ENCODE results near the gene SLC5A12.

Gene SLC5A12

DNA sequence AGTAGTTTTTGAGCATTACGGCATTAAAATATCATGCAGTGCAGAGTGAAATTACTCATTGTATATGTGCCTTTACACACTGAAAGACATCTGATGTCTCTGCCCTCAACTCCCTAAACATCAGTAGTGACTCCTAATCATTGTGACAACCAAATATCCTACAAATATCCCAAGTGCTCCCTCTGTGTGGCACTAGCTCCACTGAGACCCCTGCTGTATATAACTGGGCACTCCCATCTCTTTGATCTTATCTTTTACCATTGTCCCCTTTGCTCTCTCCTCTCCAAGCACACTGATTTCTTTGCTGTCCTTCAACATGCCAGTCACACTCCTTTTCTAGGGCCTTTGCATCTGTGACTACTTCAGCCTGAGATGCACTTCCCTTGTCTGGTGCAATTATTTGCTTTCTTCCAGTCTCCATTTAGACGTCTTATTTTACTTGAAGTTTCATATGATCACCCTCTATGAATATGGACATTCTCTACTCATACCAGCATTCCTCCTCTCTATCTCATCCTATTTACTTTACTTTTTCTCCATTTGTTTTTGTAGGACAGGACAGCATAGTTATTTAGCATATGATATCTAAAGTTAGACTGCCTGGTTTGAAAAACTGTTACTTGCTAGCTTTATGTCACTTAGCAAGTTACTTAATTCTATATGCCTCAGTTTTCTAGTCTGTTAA lies 2.4 kb downstream of the SLC5A12 start:
- Histone ChIP-seq H3K9me3 (ENCODE audit: insufficient read depth, low read depth, low read length) (no peaks in the 10 kb centered on the region), H3K27ac (ENCODE audit: low read depth, low read length) (no peak overlapping the region), H3K4me3 (ENCODE audit: low read length) (no peak overlapping the region), H3K27me3 (ENCODE audit: insufficient read depth, low read length) (no peaks in the 10 kb centered on the region), H3K4me1 (ENCODE audit: insufficient read depth, low read length) (no peaks in the 10 kb centered on the region), H3K36me3 (ENCODE audit: insufficient read depth, low read length) (no peaks in the 10 kb centered on the region), H3K9ac (ENCODE audit: low read depth, low read length) (no peak overlapping the region)
- WGBS, result 96% methylated on average over 2 of the region's 2 CpGs

DNA sequence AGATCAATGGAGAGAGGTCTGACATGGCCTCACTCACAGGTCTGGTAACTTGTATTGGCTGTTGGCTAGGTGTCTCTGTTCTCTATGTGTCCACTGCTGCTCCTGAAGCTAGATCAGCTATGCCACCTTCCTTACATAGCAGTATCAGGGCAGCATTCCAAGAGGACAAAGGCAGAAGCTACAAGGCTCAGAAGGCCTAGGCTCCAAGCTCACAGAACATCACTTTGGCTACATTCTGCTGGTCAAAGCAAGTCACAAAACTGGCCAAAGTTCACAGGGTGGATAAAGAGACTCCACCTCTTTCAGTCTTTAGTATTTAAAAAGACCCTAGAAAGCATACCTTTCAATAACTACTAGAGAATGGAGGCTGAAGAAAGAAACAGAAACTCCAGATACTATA lies 4.1 kb downstream of the SLC5A12 start:
- Histone ChIP-seq H3K27ac (ENCODE audit: low read depth, low read length) (no peak overlapping the region), H3K36me3 (ENCODE audit: insufficient read depth, low read length) (no peaks in the 10 kb centered on the region), H3K4me1 (ENCODE audit: insufficient read depth, low read length) (no peaks in the 10 kb centered on the region), H3K4me3 (ENCODE audit: low read length) (no peak overlapping the region), H3K9ac (ENCODE audit: low read depth, low read length) (no peak overlapping the region), H3K27me3 (ENCODE audit: insufficient read depth, low read length) (no peaks in the 10 kb centered on the region), H3K9me3 (ENCODE audit: insufficient read depth, low read depth, low read length) (no peaks in the 10 kb centered on the region)

DNA sequence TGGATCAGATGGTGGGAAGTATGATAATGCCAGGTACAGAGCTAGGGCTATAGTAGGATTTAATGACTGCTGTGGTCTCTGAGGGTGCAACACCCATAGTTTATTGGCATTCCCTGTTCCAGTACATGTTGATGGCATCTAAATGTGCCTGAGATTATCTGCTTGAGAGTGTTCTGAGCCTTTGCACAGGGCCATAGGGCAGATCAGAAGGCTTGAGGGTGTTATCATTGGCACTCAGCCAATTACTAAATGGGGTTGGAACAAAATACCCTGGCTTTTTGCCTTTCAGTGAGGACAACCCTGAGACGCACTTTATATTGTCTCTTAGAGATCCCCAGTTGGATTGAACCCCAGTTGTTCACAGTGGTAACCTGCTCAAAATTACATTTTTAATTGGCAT lies 6.7 kb downstream of the SLC5A12 start:
- no peak overlapping the region for H3K4me3 ChIP-seq (ENCODE audit: low read length)
- no peaks in the 10 kb centered on the region for H3K27me3 ChIP-seq (ENCODE audit: insufficient read depth, low read length)
- H3K36me3 ChIP-seq (ENCODE audit: insufficient read depth, low read length), result no peaks in the 10 kb centered on the region
- no peaks in the 10 kb centered on the region for H3K4me1 ChIP-seq (ENCODE audit: insufficient read depth, low read length)
- no peak overlapping the region for H3K9ac ChIP-seq (ENCODE audit: low read depth, low read length)
- no peak overlapping the region for H3K27ac ChIP-seq (ENCODE audit: low read depth, low read length)
- WGBS, result 100% methylated on average over 1 of the region's 1 CpG
- H3K9me3 ChIP-seq (ENCODE audit: insufficient read depth, low read depth, low read length), result no peaks in the 10 kb centered on the region

DNA sequence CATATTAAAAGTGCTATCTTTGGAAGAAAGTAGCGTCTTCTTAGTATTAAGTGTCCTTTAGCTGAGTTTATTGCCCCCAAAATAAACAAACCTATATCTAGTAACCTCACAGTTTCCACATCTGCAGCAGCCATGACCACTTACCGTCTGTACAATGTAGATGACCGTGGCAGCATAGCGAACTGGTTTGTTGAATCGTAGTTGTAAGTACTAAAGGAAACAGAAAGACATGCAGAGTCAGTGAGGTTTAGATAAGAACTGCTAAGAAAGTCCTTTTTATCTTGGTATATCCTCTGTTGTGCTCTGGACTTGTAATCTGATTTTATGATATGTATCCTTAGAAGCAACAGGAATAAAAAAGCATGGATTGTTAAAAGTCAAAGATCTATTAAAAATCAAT lies 9.4 kb downstream of the SLC5A12 start:
- Histone ChIP-seq H3K4me1 (ENCODE audit: insufficient read depth, low read length) (no peaks in the 10 kb centered on the region), H3K27me3 (ENCODE audit: insufficient read depth, low read length) (no peaks in the 10 kb centered on the region), H3K9me3 (ENCODE audit: insufficient read depth, low read depth, low read length) (no peaks in the 10 kb centered on the region), H3K27ac (ENCODE audit: low read depth, low read length) (no peak overlapping the region), H3K4me3 (ENCODE audit: low read length) (no peak overlapping the region), H3K36me3 (ENCODE audit: insufficient read depth, low read length) (no peaks in the 10 kb centered on the region), H3K9ac (ENCODE audit: low read depth, low read length) (no peak overlapping the region)
- WGBS, result 65% methylated on average over 4 of the region's 5 CpGs

GRCh38 chr11:26710489-26710888 lies 11.4 kb downstream of the SLC5A12 start:
- WGBS, result no CpG with 5 or more reads among the region's 2 CpGs
- H3K27ac ChIP-seq (ENCODE audit: low read depth, low read length), result no peak overlapping the region
- H3K4me1 ChIP-seq (ENCODE audit: insufficient read depth, low read length), result no peaks in the 10 kb centered on the region
- H3K36me3 ChIP-seq (ENCODE audit: insufficient read depth, low read length), result no peaks in the 10 kb centered on the region
- H3K27me3 ChIP-seq (ENCODE audit: insufficient read depth, low read length), result no peaks in the 10 kb centered on the region
- H3K9me3 ChIP-seq (ENCODE audit: insufficient read depth, low read depth, low read length), result no peaks in the 10 kb centered on the region
- no peak overlapping the region for H3K9ac ChIP-seq (ENCODE audit: low read depth, low read length)
- H3K4me3 ChIP-seq (ENCODE audit: low read length), result no peak overlapping the region

GRCh38 chr11:26708736-26709456 lies 13.0 kb downstream of the SLC5A12 start:
- Histone ChIP-seq H3K4me3 (ENCODE audit: low read length) (no peak overlapping the region), H3K27me3 (ENCODE audit: insufficient read depth, low read length) (no peaks in the 10 kb centered on the region), H3K9me3 (ENCODE audit: insufficient read depth, low read depth, low read length) (no peaks in the 10 kb centered on the region), H3K36me3 (ENCODE audit: insufficient read depth, low read length) (no peaks in the 10 kb centered on the region), H3K27ac (ENCODE audit: low read depth, low read length) (no peak overlapping the region), H3K4me1 (ENCODE audit: insufficient read depth, low read length) (no peaks in the 10 kb centered on the region), H3K9ac (ENCODE audit: low read depth, low read length) (no peak overlapping the region)
- 88% methylated on average over 1 of the region's 2 CpGs for WGBS

DNA sequence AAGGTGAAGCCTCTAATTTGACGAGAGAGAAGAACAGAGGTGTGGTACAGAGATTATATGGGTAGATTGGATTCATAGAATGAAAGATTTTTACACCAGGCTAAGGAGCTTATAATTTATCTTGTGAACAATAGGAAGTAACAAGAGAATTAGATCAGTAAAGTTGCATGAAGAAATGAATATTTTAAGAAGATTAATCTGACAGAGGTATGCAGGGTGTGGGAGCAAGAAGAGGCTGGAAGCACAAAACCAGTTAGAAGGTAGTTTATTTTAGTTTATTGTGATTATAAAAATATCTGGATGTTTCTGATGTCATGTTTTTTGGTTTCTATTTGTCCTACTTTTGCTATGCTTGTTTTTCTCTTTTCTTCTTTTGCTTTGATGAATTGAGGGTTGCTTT lies 15.7 kb downstream of the SLC5A12 start:
- Histone ChIP-seq H3K4me3 (ENCODE audit: low read length) (no peak overlapping the region), H3K9ac (ENCODE audit: low read depth, low read length) (no peak overlapping the region), H3K4me1 (ENCODE audit: insufficient read depth, low read length) (no peaks in the 10 kb centered on the region), H3K9me3 (ENCODE audit: insufficient read depth, low read depth, low read length) (no peaks in the 10 kb centered on the region), H3K36me3 (ENCODE audit: insufficient read depth, low read length) (no peaks in the 10 kb centered on the region), H3K27me3 (ENCODE audit: insufficient read depth, low read length) (no peaks in the 10 kb centered on the region), H3K27ac (ENCODE audit: low read depth, low read length) (no peak overlapping the region)
- WGBS, result 87% methylated on average over 1 of the region's 1 CpG

GRCh38 chr11:26704249-26704648 lies 17.6 kb downstream of the SLC5A12 start:
- no peak overlapping the region for H3K9ac ChIP-seq (ENCODE audit: low read depth, low read length)
- H3K36me3 ChIP-seq (ENCODE audit: insufficient read depth, low read length), result no peaks in the 10 kb centered on the region
- no peak overlapping the region for H3K27ac ChIP-seq (ENCODE audit: low read depth, low read length)
- H3K27me3 ChIP-seq (ENCODE audit: insufficient read depth, low read length), result no peaks in the 10 kb centered on the region
- H3K9me3 ChIP-seq (ENCODE audit: insufficient read depth, low read depth, low read length), result no peaks in the 10 kb centered on the region
- no peaks in the 10 kb centered on the region; the same call in 1 of the 2 replicates for H3K4me1 ChIP-seq (ENCODE audit: insufficient read depth, low read length)
- 89% methylated on average over 1 of the region's 1 CpG for WGBS
- H3K4me3 ChIP-seq (ENCODE audit: low read length), result no peak overlapping the region

DNA sequence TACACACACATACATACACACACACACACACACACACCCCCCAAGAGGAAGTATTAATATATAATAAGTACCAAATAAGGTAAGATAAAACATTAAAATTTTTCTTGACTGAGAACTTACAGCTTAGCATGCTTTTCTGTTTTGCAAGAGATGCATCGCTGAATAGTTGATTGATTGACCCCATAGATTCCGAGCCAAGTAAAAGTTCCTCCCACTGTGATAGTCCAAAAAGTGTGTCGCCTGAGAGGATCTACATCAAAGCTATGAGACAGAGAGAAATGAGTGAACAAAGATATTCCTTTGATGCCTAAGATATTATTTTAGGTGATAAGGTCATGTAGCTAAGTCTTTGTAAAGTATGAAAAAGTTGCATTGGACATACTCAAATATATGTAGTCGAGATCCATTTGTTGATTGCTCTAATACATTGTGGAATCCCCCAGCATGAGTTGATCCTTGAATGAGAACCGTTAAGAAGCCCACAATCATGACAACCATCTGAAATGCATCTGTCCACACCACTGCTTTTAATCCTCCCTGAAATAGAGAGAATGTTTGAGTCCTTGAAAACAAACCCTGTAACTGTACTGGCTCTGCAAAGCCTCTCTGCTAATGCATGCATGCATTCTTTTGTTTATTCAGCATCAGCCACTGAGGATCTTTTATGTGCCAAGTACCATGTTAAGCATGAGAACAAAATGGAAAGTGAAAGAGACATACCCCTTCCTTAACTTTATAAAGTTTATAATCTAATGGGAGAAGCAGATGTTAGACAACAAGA lies 18.3 kb downstream of the SLC5A12 start:
- Histone ChIP-seq H3K4me3 (ENCODE audit: low read length) (no peak overlapping the region), H3K27me3 (ENCODE audit: insufficient read depth, low read length) (no peaks in the 10 kb centered on the region)
- 88% methylated on average over 5 of the region's 5 CpGs for WGBS

DNA sequence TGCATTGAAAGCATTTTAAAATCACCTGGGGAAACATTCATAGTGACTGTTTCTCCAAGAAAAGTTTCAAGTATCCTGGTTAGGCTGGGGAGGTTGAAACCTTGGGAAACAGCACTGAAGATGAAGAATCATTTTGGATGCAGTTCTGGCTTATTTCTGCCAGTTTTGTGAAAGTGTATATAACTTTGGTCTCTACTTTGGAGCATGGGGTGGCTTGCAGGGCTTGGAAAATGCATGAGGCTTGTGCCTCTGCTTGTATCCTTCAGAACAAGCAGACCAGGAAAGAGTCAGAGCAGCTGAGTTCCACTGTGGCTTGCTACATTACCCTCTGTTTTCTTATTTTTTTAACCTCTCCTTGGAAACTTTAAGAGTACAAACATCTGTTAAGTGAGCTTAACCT lies 19.5 kb downstream of the SLC5A12 start:
- Histone ChIP-seq H3K27me3 (ENCODE audit: insufficient read depth, low read length) (no peaks in the 10 kb centered on the region), H3K36me3 (ENCODE audit: insufficient read depth, low read length) (no peaks in the 10 kb centered on the region), H3K9me3 (ENCODE audit: insufficient read depth, low read depth, low read length) (no peaks in the 10 kb centered on the region), H3K4me3 (ENCODE audit: low read length) (no peak overlapping the region), H3K4me1 (ENCODE audit: insufficient read depth, low read length) (no peaks in the 10 kb centered on the region; the same call in 1 of the 2 replicates), H3K9ac (ENCODE audit: low read depth, low read length) (no peak overlapping the region), H3K27ac (ENCODE audit: low read depth, low read length) (no peak overlapping the region)

More for the DNA sequence above, 18.3 kb downstream of the SLC5A12 start:
- Histone ChIP-seq H3K4me1 (ENCODE audit: insufficient read depth, low read length) (no peaks in the 10 kb centered on the region; the same call in 1 of the 2 replicates), H3K27ac (ENCODE audit: low read depth, low read length) (no peak overlapping the region), H3K9me3 (ENCODE audit: insufficient read depth, low read depth, low read length) (no peaks in the 10 kb centered on the region), H3K36me3 (ENCODE audit: insufficient read depth, low read length) (no peaks in the 10 kb centered on the region), H3K9ac (ENCODE audit: low read depth, low read length) (no peak overlapping the region)

- WGBS, result 83% methylated on average over 3 of the region's 3 CpGs
- H3K36me3 ChIP-seq (ENCODE audit: insufficient read depth, low read length), result no peaks in the 10 kb centered on the region
- no peak overlapping the region for H3K4me3 ChIP-seq (ENCODE audit: low read length)
- no peak overlapping the region for H3K27ac ChIP-seq (ENCODE audit: low read depth, low read length)
- H3K4me1 ChIP-seq (ENCODE audit: insufficient read depth, low read length), result no peaks in the 10 kb centered on the region; the same call in 1 of the 2 replicates
- H3K9ac ChIP-seq (ENCODE audit: low read depth, low read length), result no peak overlapping the region
- H3K27me3 ChIP-seq (ENCODE audit: insufficient read depth, low read length), result no peaks in the 10 kb centered on the region
- no peaks in the 10 kb centered on the region for H3K9me3 ChIP-seq (ENCODE audit: insufficient read depth, low read depth, low read length)
Observed at GRCh38 chr11:26700574-26701235, 21.2 kb downstream of the SLC5A12 start.
